HepG2 (cell line): ENCODE data around the gene B3GALT6. TPM values are rescaled to one million over a fixed set of nuclear protein-coding genes. Genes with fewer than 3 reads are reported as not detected.

Experiments used
- ATAC-seq: fragments of 200-7000 bp; cut with Tn5 transposase; 3 replicates; pipeline ENCODE4 v1.9.1; 2020; ENCODE audit warnings: mild to moderate bottlenecking, moderate library complexity
- BruUV-seq: library from RNA; stranded (reverse); fragments of 400-500 nt; replicated peaks from 2 replicates; lab custom pipeline; 2021; lab: Mats Ljungman, UMichigan
- CTCF ChIA-PET: fragments of 300-600 bp; formaldehyde crosslinking; extraction: SDS; loops from one replicate; lab custom pipeline; 2021; ENCODE audit warnings: low total read pairs, inconsistent platforms, low intra/inter-chr PET ratio; lab: Yijun Ruan, JAX
- POLR2A ChIA-PET: fragments of 350-600 bp; sonication (Branson Sonifier 250); formaldehyde crosslinking; loops from one replicate; lab custom pipeline; 2020; ENCODE audit warnings: antibody characterized with exemption, inconsistent platforms; lab: Yijun Ruan, JAX
- DNase-seq: peaks from one replicate; pipeline ENCODE4 v3.0.0-alpha.2; 2015; ENCODE audit warnings: low spot score
- FAIRE-seq: peaks from 3 replicates; lab custom pipeline; 2011; peaks lifted over from hg19 to GRCh38; lab: Jason Lieb, UNC
- H2AFZ ChIP-seq: one replicate; pipeline ENCODE4 v1.6.1; 2011; ENCODE audit warnings: low read length, inconsistent platforms
- H3K27ac ChIP-seq: fragments of 300-600 bp; 3 replicates; pipeline ENCODE4 v1.8.0; 2011; ENCODE audit warnings: mixed run types, mild to moderate bottlenecking, mixed read lengths, low read length, inconsistent platforms; ENCODE audit not compliant: insufficient read depth; ENCODE audit errors: extremely low read length
- H3K27me3 ChIP-seq, 2 experiments: fragments of 200-600 bp in 1 of 2; 2 replicates in 1 of 2; 3 replicates in 1 of 2; pipeline versions ENCODE4 v1.6.0 to v1.8.0; 2011; ENCODE audit warnings: low read length in 2 of 2, mild to moderate bottlenecking in 2 of 2, moderate library complexity in 2 of 2, inconsistent platforms in 1 of 2; ENCODE audit not compliant: insufficient read depth in 2 of 2, control insufficient read depth in 1 of 2
- H3K36me3 ChIP-seq, 2 experiments: fragments of 200-600 bp in 1 of 2; replicated peaks in 1 of 2; 2 replicates in 1 of 2; 3 replicates in 1 of 2; pipeline versions ENCODE4 v1.5.1 to v1.8.0; 2011; ENCODE audit warnings: low read length in 2 of 2, inconsistent platforms in 1 of 2; ENCODE audit not compliant: insufficient read depth in 2 of 2, control insufficient read depth in 1 of 2
- H3K4me1 ChIP-seq: 2 replicates; pipeline ENCODE4 v1.5.1; 2012; ENCODE audit warnings: low read length, inconsistent platforms; ENCODE audit not compliant: insufficient read depth
- H3K4me2 ChIP-seq: 2 replicates; pipeline ENCODE4 v1.6.0; 2011; ENCODE audit warnings: low read depth, low read length, inconsistent platforms
- H3K4me3 ChIP-seq, 3 experiments: fragments of 200-600 bp in 1 of 3; sonication (generic), shearing (Covaris generic) in 1 of 3; replicated peaks in 1 of 3; 2 replicates each; pipeline ENCODE4 v1.5.1; 2011 to 2016; ENCODE audit warnings: low read length in 3 of 3, inconsistent platforms in 2 of 3, low read depth in 2 of 3, mild to moderate bottlenecking in 2 of 3, control low read depth in 1 of 3, mixed read lengths in 1 of 3; ENCODE audit not compliant: insufficient read depth in 1 of 3
- H3K79me2 ChIP-seq: one replicate; pipeline ENCODE4 v1.6.1; 2011; ENCODE audit warnings: low read length, inconsistent platforms; ENCODE audit not compliant: insufficient read depth
- H3K9ac ChIP-seq: 2 replicates; pipeline ENCODE4 v1.6.0; 2011; ENCODE audit warnings: mild to moderate bottlenecking, low read depth, low read length, inconsistent platforms; ENCODE audit not compliant: insufficient read depth
- H3K9me3 ChIP-seq: 2 replicates; pipeline ENCODE4 v1.5.1; 2012; ENCODE audit warnings: mild to moderate bottlenecking, low read length
- H4K20me1 ChIP-seq: 2 replicates; pipeline ENCODE4 v1.6.0; 2011; ENCODE audit warnings: inconsistent platforms, mild to moderate bottlenecking, low read length, moderate library complexity; ENCODE audit not compliant: insufficient read depth
- AGO2 ChIP-seq: fragments of 200-400 bp; formaldehyde crosslinking; optimal IDR thresholded peaks from 2 replicates; pipeline ENCODE3; 2017; ENCODE audit warnings: mild to moderate bottlenecking, low read depth, low read length, moderate library complexity
- BRCA1 ChIP-seq: sonication (generic); formaldehyde crosslinking; IDR thresholded peaks from 2 replicates; pipeline ENCODE4 v1.4.0; 2020; ENCODE audit warnings: missing genetic modification reagents
- CBX5 ChIP-seq: sonication (generic); formaldehyde crosslinking; IDR thresholded peaks from 2 replicates; pipeline ENCODE4 v1.4.0; 2020; ENCODE audit warnings: missing genetic modification reagents, borderline replicate concordance
- EP300 ChIP-seq, 3 experiments: sonication (generic) in 1 of 3; formaldehyde crosslinking in 1 of 3; IDR thresholded peaks; 2 replicates each; pipeline versions ENCODE4 v1.5.1 to v1.6.1; 2011 to 2020; ENCODE audit warnings: low read depth in 2 of 3, low read length in 2 of 3, borderline replicate concordance in 1 of 3, improper control_type of control experiment in 1 of 3, mild to moderate bottlenecking in 1 of 3, missing genetic modification reagents in 1 of 3, moderate library complexity in 1 of 3
- MTA3 ChIP-seq: sonication (generic); formaldehyde crosslinking; IDR thresholded peaks from 2 replicates; pipeline ENCODE4 v1.4.0; 2020; ENCODE audit warnings: missing genetic modification reagents
- ZNF496 ChIP-seq: sonication (generic); formaldehyde crosslinking; IDR thresholded peaks from 2 replicates; pipeline ENCODE4 v1.8.1; 2023; ENCODE audit warnings: mild to moderate bottlenecking, moderate library complexity, missing genetic modification reagents; ENCODE audit not compliant: insufficient replicate concordance
- WGBS: methylation state at CpG from one replicate; pipeline ENCODE4 v1.1.6; 2017; ENCODE audit warnings: low lambda C conversion rate; 5-methylcytosine and 5-hydroxymethylcytosine counted together
- in situ Hi-C: cut with HindIII; loops from 2 replicates; pipeline ENCODE4 v1.10.0; 2017; ENCODE audit warnings: low pct_unique_long_range_greater_than_20kb; ENCODE audit not compliant: extremely low pct_ligation_motif_present
- intact Hi-C: fragments of 100-400 bp; cut with micrococcal nuclease; formaldehyde crosslinking; loops from one replicate; pipeline ENCODE4 v1.10.0; 2022; ENCODE audit not compliant: unreplicated experiment
- polyA plus RNA-seq, 8 experiments: library from polyadenylated mRNA; depleted of rRNA in 3 of 8; stranded (reverse) in 7 of 8; unstranded in 1 of 8; fragments of >200 nt; fragmentation: Illumina TruSeq in 4 of 8; extraction: Trizol in 4 of 8; gene quantifications; 2 replicates each; pipeline versions ENCODE4 v1.2.1 to v1.2.3, GENCODE V29; 2011 to 2016; ENCODE audit warnings: low read depth in 4 of 8, missing spikeins in 1 of 8, mixed read lengths in 1 of 8; ENCODE audit not compliant: insufficient read depth in 1 of 8
- total RNA-seq, 5 experiments: library from RNA; depleted of rRNA; stranded (reverse); fragments of >200 nt; fragmentation: Illumina TruSeq; extraction: Trizol; gene quantifications; 2 replicates each; pipeline ENCODE4 v1.2.3, GENCODE V29; 2016; ENCODE audit warnings: low read depth in 1 of 5
- TF ChIP-seq, protein P1 (sequence below): IDR thresholded peaks from 2 replicates; pipeline ENCODE4 v1.6.1; 2012; ENCODE audit warnings: low read length, improper control_type of control experiment

B3GALT6 gene
- total and polyA plus RNA-seq, 2 of the 13 experiments (the other 11 are each of a cell fraction or from before 2014, with no cell fraction given), result 3.9 to 14.2 TPM

DNA sequence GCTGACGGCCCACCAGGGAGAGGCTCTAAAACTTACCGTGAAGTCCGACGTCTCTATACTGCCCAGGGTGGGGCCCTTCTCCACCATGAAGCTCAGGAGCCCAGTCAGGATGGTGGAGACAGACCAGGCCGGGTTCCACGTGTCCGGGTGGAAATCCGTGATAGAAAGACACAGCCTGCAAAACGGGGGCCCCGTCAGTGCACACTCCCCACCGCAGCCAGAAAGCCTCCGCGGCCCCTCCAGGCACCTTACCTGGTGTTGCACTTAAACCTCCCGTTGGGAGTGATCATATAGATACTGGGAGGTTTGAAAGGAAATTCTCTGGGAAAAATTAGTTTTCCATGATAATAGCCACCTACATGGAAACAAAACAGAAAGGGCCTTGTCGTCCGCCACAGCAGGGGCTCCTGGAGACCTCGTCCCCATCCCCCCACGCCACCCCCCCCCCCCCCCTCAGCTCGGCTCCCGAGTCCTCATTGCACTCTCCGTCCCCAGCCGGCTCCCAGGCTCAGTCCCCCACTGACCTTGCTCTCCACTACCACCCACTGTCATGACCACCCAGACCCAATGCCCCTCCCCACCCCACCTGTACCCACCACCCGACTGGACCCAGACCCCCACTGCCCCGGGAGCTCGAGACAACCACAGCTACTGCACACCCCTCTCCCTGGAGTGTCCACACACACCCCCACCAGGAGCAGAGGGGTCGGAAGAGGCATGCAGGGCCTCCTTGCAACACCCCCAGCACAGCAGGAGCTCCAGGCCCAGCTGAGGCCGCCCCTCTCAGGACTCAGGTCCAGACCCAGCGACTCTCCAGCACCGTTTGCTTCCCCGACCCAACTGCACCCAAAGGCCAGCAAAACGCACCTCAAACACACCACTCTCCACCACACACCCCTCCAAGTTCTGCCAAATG lies 25.2 kb downstream of the B3GALT6 start:
- BruUV-seq, result no TSS peak
- in situ Hi-C loops (no loop called here), intact Hi-C loops (no loop called here)
- Histone ChIP-seq H4K20me1 (no peaks in the 10 kb centered on the region), H3K4me1 (no peaks in the 10 kb centered on the region), H3K27ac (no peak overlapping the region), H3K36me3 (peaks cover 17 to 45% of the 10 kb centered on the region in 2 experiments; a peak in 4 of 5 replicates), H3K9ac (no peak overlapping the region), H3K9me3 (no peaks in the 10 kb centered on the region), H3K27me3 (no peaks in the 10 kb centered on the region), H3K4me2 (no peak overlapping the region), H3K4me3 (no peak overlapping the region), H2AFZ (no peak overlapping the region), H3K79me2 (no peaks in the 10 kb centered on the region)
- ATAC-seq (no peak), DNase-seq (no peak), FAIRE-seq (no peak)
- 95% methylated on average over 24 of the region's 31 CpGs for WGBS
- CTCF ChIA-PET, result no interaction called here
- TF ChIP-seq BRCA1 (CRISPR knock-in tag) (no peak), CBX5 (no peak), AGO2 (peak; percentile 30), MTA3 (CRISPR knock-in tag) (no peak), ZNF496 (no peak), EP300 (IDR thresholded peaks at IDR 0.05; ENCODE audit: low read depth in 2 of 2, low read length in 2 of 2) (no peak), EP300 (CRISPR knock-in tag; IDR thresholded peaks at IDR 0.05; ENCODE audit: borderline replicate concordance) (no peak)
- TF ChIP-seq, protein P1, sequence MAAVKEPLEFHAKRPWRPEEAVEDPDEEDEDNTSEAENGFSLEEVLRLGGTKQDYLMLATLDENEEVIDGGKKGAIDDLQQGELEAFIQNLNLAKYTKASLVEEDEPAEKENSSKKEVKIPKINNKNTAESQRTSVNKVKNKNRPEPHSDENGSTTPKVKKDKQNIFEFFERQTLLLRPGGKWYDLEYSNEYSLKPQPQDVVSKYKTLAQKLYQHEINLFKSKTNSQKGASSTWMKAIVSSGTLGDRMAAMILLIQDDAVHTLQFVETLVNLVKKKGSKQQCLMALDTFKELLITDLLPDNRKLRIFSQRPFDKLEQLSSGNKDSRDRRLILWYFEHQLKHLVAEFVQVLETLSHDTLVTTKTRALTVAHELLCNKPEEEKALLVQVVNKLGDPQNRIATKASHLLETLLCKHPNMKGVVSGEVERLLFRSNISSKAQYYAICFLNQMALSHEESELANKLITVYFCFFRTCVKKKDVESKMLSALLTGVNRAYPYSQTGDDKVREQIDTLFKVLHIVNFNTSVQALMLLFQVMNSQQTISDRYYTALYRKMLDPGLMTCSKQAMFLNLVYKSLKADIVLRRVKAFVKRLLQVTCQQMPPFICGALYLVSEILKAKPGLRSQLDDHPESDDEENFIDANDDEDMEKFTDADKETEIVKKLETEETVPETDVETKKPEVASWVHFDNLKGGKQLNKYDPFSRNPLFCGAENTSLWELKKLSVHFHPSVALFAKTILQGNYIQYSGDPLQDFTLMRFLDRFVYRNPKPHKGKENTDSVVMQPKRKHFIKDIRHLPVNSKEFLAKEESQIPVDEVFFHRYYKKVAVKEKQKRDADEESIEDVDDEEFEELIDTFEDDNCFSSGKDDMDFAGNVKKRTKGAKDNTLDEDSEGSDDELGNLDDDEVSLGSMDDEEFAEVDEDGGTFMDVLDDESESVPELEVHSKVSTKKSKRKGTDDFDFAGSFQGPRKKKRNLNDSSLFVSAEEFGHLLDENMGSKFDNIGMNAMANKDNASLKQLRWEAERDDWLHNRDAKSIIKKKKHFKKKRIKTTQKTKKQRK, result no peak
- POLR2A ChIA-PET, result no interaction called here
